Measurements from ENCODE around the gene MED23. TPM values are rescaled to one million over a fixed set of nuclear protein-coding genes. Genes with fewer than 3 reads are reported as not detected.

The MED23 gene
- total RNA-seq, 4 donors from 2014 or later, result 28.8 to 50.3 (median 36.7) TPM

DNA sequence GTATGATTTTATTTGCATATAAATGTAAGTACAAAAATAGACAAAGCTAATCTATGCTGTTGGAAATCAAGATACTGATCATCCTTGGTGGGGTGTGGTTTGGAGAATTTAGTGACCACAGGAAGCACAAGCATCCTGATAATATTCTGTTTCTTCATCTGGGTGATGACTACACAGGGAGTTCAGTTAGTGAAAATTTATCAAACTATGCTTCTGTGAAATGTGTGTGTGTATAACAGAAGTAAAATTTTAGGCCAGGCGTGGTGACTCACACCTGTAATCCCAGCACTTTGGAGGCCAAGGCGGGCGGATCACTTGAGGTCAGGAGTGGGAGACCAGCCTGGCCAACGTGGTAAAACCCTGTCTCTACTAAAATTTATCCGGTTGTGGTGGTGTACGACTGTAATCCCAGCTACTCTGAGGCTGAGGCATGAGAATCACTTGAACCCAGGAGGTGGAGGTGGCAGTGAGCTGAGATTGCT, 29.6 kb upstream of the MED23 start:
- H3K27ac ChIP-seq, result no peak overlapping the region
- no peak overlapping the region for H3K4me3 ChIP-seq
- peaks cover 0 to 8% (median 0%) of the 10 kb centered on the region in 3 donors for H3K36me3 ChIP-seq
- no peaks in the 10 kb centered on the region for H3K9me3 ChIP-seq
- H3K4me1 ChIP-seq, result no peaks in the 10 kb centered on the region
- H3K27me3 ChIP-seq, result no peaks in the 10 kb centered on the region
- no peak for DNase-seq
- TF ChIP-seq, protein P1, sequence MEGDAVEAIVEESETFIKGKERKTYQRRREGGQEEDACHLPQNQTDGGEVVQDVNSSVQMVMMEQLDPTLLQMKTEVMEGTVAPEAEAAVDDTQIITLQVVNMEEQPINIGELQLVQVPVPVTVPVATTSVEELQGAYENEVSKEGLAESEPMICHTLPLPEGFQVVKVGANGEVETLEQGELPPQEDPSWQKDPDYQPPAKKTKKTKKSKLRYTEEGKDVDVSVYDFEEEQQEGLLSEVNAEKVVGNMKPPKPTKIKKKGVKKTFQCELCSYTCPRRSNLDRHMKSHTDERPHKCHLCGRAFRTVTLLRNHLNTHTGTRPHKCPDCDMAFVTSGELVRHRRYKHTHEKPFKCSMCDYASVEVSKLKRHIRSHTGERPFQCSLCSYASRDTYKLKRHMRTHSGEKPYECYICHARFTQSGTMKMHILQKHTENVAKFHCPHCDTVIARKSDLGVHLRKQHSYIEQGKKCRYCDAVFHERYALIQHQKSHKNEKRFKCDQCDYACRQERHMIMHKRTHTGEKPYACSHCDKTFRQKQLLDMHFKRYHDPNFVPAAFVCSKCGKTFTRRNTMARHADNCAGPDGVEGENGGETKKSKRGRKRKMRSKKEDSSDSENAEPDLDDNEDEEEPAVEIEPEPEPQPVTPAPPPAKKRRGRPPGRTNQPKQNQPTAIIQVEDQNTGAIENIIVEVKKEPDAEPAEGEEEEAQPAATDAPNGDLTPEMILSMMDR (IDR thresholded peaks at IDR 0.05), result no peak
- TF ChIP-seq POLR2A (IDR thresholded peaks at IDR 0.05), result no peak

GRCh38 chr6:131657222-131657621, 29.2 kb upstream of the MED23 start:
- H3K4me3 ChIP-seq, result no peak overlapping the region
- TF ChIP-seq, protein P1 (IDR thresholded peaks at IDR 0.05), result no peak
- no peak for TF ChIP-seq POLR2A (IDR thresholded peaks at IDR 0.05)

GRCh38 chr6:131656667-131657066, 28.6 kb upstream of the MED23 start:
- H3K4me3 ChIP-seq, result no peak overlapping the region
- TF ChIP-seq POLR2A (IDR thresholded peaks at IDR 0.05), result no peak
- TF ChIP-seq, protein P1 (IDR thresholded peaks at IDR 0.05), result no peak
- H3K27ac ChIP-seq, result no peak overlapping the region
- no peak for DNase-seq
- H3K36me3 ChIP-seq, result peaks cover 0 to 8% (median 0%) of the 10 kb centered on the region in 3 donors
- no peaks in the 10 kb centered on the region for H3K9me3 ChIP-seq
- H3K27me3 ChIP-seq, result no peaks in the 10 kb centered on the region
- peaks cover 0 to 5% (median 0%) of the 10 kb centered on the region in 4 donors for H3K4me1 ChIP-seq

More at GRCh38 chr6:131657222-131657621, 29.2 kb upstream of the MED23 start:
- no peak for DNase-seq
- Histone ChIP-seq H3K27ac (no peak overlapping the region), H3K36me3 (peaks cover 0 to 8% (median 0%) of the 10 kb centered on the region in 3 donors), H3K4me1 (no peaks in the 10 kb centered on the region), H3K9me3 (no peaks in the 10 kb centered on the region), H3K27me3 (no peaks in the 10 kb centered on the region)

- TF ChIP-seq, protein P1 (IDR thresholded peaks at IDR 0.05), result no peak
- TF ChIP-seq POLR2A (IDR thresholded peaks at IDR 0.05), result no peak
- H3K4me1 ChIP-seq, result peaks cover 0 to 11% (median 0%) of the 10 kb centered on the region in 4 donors
- no peak overlapping the region for H3K27ac ChIP-seq
- peaks cover 0 to 8% (median 0%) of the 10 kb centered on the region in 3 donors for H3K36me3 ChIP-seq
- no peak for DNase-seq
- H3K4me3 ChIP-seq, result no peak overlapping the region
- H3K27me3 ChIP-seq, result no peaks in the 10 kb centered on the region
- H3K9me3 ChIP-seq, result no peaks in the 10 kb centered on the region
These were observed 27.9 kb upstream of the MED23 start for GRCh38 chr6:131655951-131656350.

DNA sequence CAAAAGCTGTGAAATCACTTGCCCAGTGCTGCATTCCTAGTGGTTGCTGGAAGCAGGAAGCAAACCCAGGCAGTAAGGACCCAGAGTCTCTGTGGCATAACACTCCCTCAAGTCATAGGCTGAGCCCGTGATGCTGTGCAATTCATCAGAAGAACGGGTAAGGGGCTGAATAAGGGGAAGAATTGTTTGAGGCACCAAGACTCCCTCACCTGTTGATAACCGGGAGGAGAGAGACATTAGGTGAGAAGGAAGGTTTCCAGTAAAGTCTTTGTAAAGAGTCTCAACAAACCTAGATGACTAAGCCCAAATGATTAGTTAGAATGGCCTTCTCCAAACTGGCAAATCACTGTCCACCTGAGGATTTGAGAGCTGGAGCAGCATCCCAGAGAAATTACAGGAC, 27.3 kb upstream of the MED23 start:
- no peak for TF ChIP-seq POLR2A (IDR thresholded peaks at IDR 0.05)
- TF ChIP-seq, protein P1 (IDR thresholded peaks at IDR 0.05), result no peak

More for the DNA sequence above, 27.3 kb upstream of the MED23 start:
- no peak overlapping the region for H3K27ac ChIP-seq
- no peaks in the 10 kb centered on the region for H3K27me3 ChIP-seq
- DNase-seq, result no peak
- H3K4me3 ChIP-seq, result no peak overlapping the region
- H3K4me1 ChIP-seq, result peaks cover 0 to 15% (median 0%) of the 10 kb centered on the region in 4 donors
- H3K36me3 ChIP-seq, result peaks cover 0 to 8% (median 0%) of the 10 kb centered on the region in 3 donors
- no peaks in the 10 kb centered on the region for H3K9me3 ChIP-seq

Measured in Peyer's patch (tissue), 4 donors.